HTR-8/SVneo (cell line): ENCODE results near the gene TMEM225.
"Not testable (repeated sequence)": the region's sequence is repeated elsewhere in the genome, so short reads cannot be mapped to it uniquely, and the experiment has no call there.

Experiments used
- DNase-seq: peaks from one replicate; pipeline ENCODE4 v3.0.0; 2011; ENCODE audit warnings: low spot score, mixed read lengths; ENCODE audit not compliant: insufficient read length
- FAIRE-seq: peaks from 2 replicates; lab custom pipeline; 2011; peaks lifted over from hg19 to GRCh38; lab: Jason Lieb, UNC

TMEM225 gene

GRCh38 chr11:123885570-123885969, at the start of gene TMEM225:
Gene TMEM225, minus strand, starts transcription at chr11:123885670. Its CDS starts 245 bp downstream, at chr11:123885425.
- no peak for FAIRE-seq
- DNase-seq = no peak

DNA sequence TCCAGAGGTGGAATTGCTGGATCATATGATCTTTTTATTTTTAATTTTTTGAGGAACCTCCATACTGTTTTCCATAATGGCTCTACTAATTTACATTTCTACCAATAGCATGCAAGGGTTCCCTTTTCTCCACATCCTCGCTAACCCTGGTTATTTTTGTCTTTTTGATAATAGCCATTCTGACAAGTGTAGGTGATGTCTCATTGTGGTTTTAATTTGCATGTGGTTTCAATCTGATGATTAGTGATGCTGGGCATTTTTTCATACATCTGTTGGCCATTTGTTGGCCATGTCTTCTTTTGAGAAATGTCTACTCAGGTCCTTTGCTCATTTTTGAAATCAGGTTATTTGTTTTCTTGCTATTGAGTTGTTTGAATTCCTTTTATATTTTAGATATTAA, 38.6 kb upstream of the TMEM225 start:
- FAIRE-seq (no peak), DNase-seq (no peak)

DNA sequence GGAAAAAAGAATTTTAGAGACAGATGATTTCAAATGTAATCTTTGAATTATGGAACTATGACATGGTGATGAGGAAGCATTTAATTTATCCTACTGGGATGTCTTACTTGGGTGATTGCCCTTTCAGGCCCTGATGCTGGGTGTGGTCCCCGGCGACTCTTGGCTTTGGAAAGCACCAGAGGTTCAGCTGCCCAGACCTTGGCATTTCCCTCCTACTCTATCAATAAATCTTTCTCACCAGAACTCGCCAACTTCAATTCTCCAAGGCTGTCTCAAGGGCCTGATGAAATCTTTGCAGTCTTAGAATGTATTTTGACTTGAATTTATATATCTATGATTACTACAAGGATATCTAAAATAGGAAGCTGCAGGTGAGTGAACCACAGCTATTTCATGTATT, 35.5 kb upstream of the TMEM225 start:
- no peak for DNase-seq
- no peak for FAIRE-seq

- DNase-seq (no peak), FAIRE-seq (no peak)
Measured at GRCh38 chr11:123905826-123906225, 20.4 kb upstream of the TMEM225 start.

DNA sequence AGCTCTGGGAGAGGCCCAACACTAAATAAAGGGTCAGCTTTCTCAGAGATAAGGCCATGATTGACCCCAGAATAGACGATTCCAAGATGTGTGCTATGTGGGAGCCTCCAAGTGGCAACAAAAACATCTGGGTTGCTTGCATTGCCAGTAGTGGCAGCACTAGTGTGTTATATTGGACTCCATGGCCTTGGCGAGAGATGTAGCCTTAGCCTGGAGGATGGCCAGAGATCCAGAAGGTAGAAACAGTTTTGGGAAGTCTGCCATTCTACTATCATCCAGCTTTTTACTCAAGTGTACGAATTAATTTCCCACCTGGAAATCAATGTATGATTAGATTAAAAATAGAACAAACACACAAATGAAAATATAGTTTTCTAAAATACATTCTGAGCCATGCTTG, 19.5 kb upstream of the TMEM225 start:
- no peak for DNase-seq
- FAIRE-seq = no peak

DNA sequence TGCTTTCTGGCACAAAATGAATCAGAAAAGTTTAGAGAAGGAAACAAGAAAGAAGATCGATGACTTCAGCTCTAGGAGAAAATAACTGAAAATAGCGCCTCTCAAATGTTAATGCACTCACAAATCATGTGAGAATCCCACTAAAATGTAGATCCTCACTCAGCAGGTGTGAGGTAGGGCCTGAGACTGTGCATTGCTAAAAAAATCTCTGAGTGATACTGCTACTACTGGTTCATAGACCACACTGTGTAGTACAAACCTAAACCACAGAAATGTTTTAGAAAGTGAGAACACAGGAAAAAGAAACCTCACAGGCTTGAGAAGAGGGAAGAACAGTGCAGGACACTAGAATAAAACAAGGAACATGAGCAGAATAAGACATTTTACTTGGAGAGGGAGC, 18.5 kb upstream of the TMEM225 start:
- DNase-seq (no peak), FAIRE-seq (no peak)

DNA sequence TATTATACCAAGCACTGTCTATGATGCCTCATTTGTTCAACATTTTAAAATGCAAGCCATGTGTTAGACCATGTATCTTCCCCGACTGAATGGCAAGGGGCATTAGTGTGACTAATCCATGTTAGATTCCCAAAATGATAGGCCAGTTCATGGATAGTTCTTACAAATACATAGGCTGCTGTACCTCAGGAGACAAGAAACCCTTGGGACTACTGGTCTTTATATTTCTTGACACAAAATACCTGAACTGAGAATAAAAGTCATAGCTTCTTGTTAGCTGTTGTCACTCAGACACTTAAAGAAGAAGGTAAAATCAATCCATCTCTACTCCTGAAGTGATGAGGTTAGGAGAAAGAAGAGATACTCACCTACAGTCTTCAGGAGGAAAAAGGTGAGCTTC, 16.4 kb upstream of the TMEM225 start, which contains the start of gene OR8D4:
Gene OR8D4, plus strand, starts transcription at position 301 of the 400 bp plus-strand sequence. CDS start 4,265 bp downstream, outside the sequence.
- DNase-seq (no peak), FAIRE-seq (no peak)

GRCh38 chr11:123899792-123900191, 14.3 kb upstream of the TMEM225 start:
- no peak for FAIRE-seq
- no peak for DNase-seq

GRCh38 chr11:123892031-123892430, 6.6 kb upstream of the TMEM225 start:
- DNase-seq = no peak
- FAIRE-seq = no peak

GRCh38 chr11:123880912-123881311, 4.6 kb downstream of the TMEM225 start:
- FAIRE-seq (no peak), DNase-seq (no peak)

DNA sequence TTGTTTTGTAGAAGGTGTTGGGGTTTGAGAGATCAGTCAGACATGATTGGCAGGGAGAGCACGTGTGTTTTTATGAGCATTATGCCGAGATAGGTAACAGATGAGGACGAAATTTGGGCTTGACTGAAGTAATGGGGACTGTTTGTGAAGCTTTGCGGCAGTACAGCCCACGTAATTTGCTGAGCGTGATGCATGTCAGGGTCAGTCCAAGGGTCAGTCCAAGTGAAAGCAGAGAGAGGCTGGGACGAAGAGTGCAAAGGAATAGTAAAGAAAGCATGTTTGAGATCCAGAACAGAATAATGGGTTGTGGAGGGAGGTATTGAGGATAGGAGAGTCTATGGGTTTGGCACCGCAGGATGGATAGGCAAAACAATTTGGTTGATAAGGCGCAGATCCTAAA, 17.7 kb downstream of the TMEM225 start:
- not testable (repeated sequence) for DNase-seq, FAIRE-seq

DNA sequence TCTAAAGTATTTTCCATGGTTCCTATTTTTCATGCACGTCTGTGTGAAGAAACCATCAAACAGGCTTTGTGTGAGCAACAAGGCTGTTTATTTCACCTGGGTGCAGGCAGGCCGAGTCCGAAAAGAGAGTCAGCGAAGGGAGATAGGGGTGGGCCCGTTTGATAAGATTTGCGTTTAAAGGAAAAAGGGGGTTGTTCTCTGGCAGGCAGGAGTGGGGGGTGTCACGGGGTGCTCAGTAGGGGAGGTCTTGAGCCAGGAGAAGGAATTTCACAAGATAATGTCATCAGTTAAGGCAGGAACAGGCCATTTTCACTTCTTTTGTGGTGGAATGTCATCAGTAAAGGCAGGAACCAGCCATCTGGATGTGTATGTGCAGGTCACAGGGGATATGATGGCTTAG, 20.2 kb downstream of the TMEM225 start:
- FAIRE-seq = not testable (repeated sequence)

DNA sequence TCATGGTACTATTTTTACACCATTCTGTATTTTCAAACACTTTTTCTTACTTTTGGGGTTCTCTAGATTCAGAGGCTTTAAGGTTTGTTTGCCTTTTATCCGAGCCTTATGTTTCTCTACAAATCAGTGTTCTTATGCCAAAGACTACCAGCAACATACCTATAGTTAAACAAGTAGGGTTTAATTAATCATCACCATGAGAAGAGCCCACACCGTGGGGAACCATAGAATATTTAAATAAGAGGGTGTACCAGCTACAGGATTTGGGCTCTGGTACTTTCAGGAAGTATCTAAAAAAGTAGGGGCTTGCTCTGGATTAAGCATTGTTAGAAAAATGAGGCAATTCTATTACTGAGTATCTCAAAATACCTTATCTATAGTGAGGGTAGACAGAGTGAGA, 25.7 kb downstream of the TMEM225 start:
- FAIRE-seq (no peak), DNase-seq (no peak)

More for the DNA sequence above, 20.2 kb downstream of the TMEM225 start:
- not testable (repeated sequence) for DNase-seq

GRCh38 chr11:123856444-123856843, 29.0 kb downstream of the TMEM225 start:
- FAIRE-seq = no peak
- no peak for DNase-seq

DNA sequence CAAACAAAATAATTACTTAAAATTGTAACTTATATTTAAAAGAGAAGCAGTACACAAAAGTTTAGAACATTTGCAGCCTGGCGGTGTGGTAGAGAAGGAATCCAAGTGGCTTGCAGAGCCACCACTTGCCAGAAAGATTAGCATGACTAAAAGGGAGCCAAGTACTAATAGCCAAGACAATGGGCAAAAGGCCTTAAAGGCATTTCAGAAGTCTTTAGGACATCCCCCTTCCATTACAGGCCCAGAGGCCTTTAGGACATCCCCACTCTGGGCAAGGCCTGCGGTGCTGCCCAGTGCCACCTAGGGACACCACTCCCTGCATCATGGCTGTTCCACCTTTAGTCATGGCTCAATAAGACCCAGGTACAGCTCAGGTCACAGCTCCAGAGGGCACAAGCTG, 32.4 kb downstream of the TMEM225 start:
- DNase-seq (no peak), FAIRE-seq (no peak)

- no peak for DNase-seq
- FAIRE-seq = no peak
Measured at GRCh38 chr11:123852321-123852720, 33.1 kb downstream of the TMEM225 start.

DNA sequence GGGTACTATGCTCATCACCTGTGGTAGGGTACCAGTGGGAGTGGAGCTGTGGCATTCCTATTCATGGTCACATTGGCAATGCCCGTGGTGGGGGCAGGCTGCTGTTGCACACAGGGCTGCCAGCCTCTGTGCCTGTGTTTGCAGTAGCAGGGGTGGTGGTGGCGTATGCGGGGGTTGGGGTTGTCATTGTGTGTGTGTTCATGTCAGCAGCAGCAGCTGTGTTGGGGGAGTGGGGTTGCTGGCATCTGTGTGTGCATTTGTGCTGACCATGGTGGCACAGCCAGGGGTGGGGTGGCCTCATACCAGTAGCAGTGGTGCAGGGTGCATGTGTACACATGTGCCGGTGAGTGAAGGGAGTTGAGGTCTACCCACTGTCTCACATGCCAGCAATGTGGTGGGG, 34.4 kb downstream of the TMEM225 start:
- FAIRE-seq (no peak), DNase-seq (no peak)

DNA sequence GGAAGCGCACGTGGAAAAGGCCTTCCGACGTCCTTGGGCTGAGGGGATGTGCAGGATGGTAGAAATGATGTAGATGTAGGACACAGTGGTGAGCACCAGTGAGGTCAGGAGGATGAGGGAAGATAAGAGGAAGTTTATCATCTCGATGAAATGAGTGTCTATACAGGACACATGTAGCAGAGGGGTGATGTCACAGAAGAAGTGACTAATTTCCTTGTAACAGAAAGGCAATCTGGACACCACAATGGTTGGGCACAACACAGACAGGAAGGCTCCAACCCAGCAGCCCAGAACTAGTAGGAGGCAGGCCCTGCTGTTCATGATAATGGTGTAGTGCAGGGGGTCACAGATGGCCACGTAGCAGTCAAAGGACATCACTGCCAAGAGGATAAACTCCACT, 44.3 kb downstream of the TMEM225 start:
- FAIRE-seq (no peak), DNase-seq (no peak)

DNA sequence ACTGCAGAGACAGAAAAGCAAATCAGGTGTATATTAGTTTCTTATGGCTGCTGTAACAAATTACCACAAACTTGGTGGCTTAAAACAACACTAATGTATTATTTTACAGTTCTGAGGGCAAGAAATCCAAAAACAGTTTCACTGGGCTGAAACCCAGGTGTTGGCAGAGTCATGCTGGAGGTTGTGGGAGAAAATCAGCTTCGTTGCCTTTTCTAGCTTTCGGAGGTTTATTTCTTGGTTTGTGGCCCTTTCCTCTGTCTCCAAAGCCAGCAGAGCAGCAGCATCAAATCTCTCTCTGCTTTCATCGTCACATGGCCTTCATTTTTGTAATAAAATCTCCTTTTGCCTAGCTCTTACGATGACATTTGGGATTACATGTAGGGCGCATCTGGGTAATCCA, 46.3 kb downstream of the TMEM225 start:
- no peak for FAIRE-seq

GRCh38 chr11:123838659-123839058, 46.8 kb downstream of the TMEM225 start:
- FAIRE-seq (no peak), DNase-seq (no peak)

More for the DNA sequence above, 46.3 kb downstream of the TMEM225 start:
- DNase-seq = no peak

DNA sequence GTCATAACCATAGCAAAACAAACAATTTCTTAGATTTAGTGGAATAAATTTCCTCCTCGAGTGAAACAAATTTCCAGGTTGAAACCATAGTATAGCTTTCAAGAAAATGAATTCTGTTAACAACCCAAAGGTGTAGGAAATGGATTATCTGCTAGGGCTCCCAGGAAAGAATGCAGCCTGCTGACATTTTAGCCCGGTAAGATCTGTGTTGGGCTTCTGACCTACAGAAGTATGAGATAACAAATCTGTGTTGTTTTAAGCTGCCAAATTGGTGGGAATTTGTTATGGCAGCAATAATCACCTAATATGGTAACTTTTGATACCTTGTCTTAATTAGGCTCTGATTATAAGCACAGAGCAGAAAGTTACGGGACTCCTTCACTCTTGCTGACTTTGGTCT, 47.3 kb downstream of the TMEM225 start:
- FAIRE-seq (no peak), DNase-seq (no peak)

DNA sequence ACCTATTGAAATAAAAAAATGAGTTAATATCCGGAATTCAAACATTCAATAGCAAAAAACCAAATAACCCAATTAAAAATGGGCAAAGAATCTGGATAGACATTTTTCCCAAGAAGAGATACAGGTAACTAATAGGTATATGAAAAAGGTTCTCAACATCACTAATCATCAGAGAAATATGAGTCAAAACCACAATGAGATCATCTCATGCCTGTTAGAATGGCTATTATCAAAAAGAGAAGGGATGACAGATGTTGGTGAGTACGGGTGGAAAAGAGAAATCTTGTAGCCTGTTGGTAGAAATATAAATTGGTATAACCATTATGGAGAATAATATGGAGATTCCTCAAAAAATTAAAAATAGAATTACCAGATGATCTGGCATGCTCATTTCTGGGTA, 52.4 kb downstream of the TMEM225 start:
- FAIRE-seq = no peak
- DNase-seq = no peak
